Endothelial cell of umbilical vein (primary cell): Measurements from ENCODE around the gene SLC25A34. TPM values are rescaled to one million over a fixed set of nuclear protein-coding genes. Genes with fewer than 3 reads are reported as not detected.

ENCODE experiments used
- BruUV-seq: library from RNA; stranded (reverse); fragments of 400-500 nt; replicated peaks from 2 replicates; lab custom pipeline; 2021; lab: Mats Ljungman, UMichigan
- CTCF ChIA-PET: fragments of 300-600, 350-600 bp; sonication (Branson Sonifier 250); formaldehyde crosslinking; loops from one replicate; lab custom pipeline; 2021; ENCODE audit warnings: antibody characterized with exemption, inconsistent platforms; lab: Charles Lee
- POLR2A ChIA-PET: fragments of 300-600, 350-600 bp; sonication (Branson Sonifier 250); formaldehyde crosslinking; loops from one replicate; lab custom pipeline; 2021; ENCODE audit warnings: antibody characterized with exemption, inconsistent platforms; lab: Charles Lee
- DNase-seq: peaks from one replicate; pipeline ENCODE4 v3.0.0-alpha.2; 2011; ENCODE audit warnings: low read depth, low spot score
- FAIRE-seq: peaks from 2 replicates; lab custom pipeline; 2011; peaks lifted over from hg19 to GRCh38; lab: Jason Lieb, UNC
- H2AFZ ChIP-seq: 2 replicates; pipeline ENCODE4 v1.6.0; 2012; ENCODE audit warnings: low read depth, low read length, control low read depth, inconsistent platforms
- H3K27ac ChIP-seq: 2 replicates; pipeline ENCODE4 v1.5.1; 2011; ENCODE audit warnings: low read depth, mild to moderate bottlenecking, control low read depth, low read length, moderate library complexity; ENCODE audit not compliant: insufficient read depth
- H3K27me3 ChIP-seq, 2 experiments: 2 replicates each; pipeline versions ENCODE4 v1.6.0 to v1.6.1; 2011; ENCODE audit warnings: low read length in 2 of 2, mixed read lengths in 1 of 2; ENCODE audit not compliant: control insufficient read depth in 2 of 2, insufficient read depth in 2 of 2
- H3K36me3 ChIP-seq, 2 experiments: 2 replicates in 1 of 2; 3 replicates in 1 of 2; pipeline ENCODE4 v1.5.1; 2011; ENCODE audit warnings: low read length in 2 of 2, mild to moderate bottlenecking in 1 of 2, moderate library complexity in 1 of 2; ENCODE audit not compliant: control insufficient read depth in 2 of 2, insufficient read depth in 2 of 2; ENCODE audit errors: extremely low read depth in 1 of 2
- H3K4me1 ChIP-seq: 3 replicates; pipeline ENCODE4 v1.5.1; 2011; ENCODE audit warnings: mild to moderate bottlenecking, low read length; ENCODE audit not compliant: control insufficient read depth, insufficient read depth; ENCODE audit errors: extremely low read depth
- H3K4me2 ChIP-seq: 2 replicates; pipeline ENCODE4 v1.6.1; 2011; ENCODE audit warnings: low read length, control low read depth, mixed read lengths; ENCODE audit not compliant: insufficient read depth
- H3K4me3 ChIP-seq, 3 experiments: fragments of 200-600 bp in 1 of 3; sonication (generic), shearing (Covaris generic) in 1 of 3; replicated peaks in 1 of 3; 2 replicates each; pipeline ENCODE4 v1.5.1; 2011 to 2016; ENCODE audit warnings: control low read depth in 3 of 3, low read length in 3 of 3, mild to moderate bottlenecking in 2 of 3, inconsistent platforms in 1 of 3, low read depth in 1 of 3, moderate library complexity in 1 of 3; ENCODE audit not compliant: insufficient read depth in 1 of 3
- H3K79me2 ChIP-seq: 2 replicates; pipeline ENCODE4 v1.6.0; 2012; ENCODE audit warnings: low read length, inconsistent platforms; ENCODE audit not compliant: control insufficient read depth, insufficient read depth
- H3K9ac ChIP-seq: replicated peaks from 2 replicates; pipeline ENCODE3; 2011; ENCODE audit warnings: low read length, control low read depth; ENCODE audit not compliant: insufficient read depth; ENCODE audit errors: extremely low read depth
- H3K9me1 ChIP-seq: replicated peaks from 3 replicates; pipeline ENCODE4 v1.6.0; 2011; ENCODE audit warnings: mild to moderate bottlenecking, low read length; ENCODE audit not compliant: control insufficient read depth, insufficient read depth; ENCODE audit errors: extremely low read depth
- H3K9me3 ChIP-seq: replicated peaks from 2 replicates; pipeline ENCODE4 v1.5.1; 2012; ENCODE audit warnings: low read length, inconsistent platforms; ENCODE audit not compliant: control insufficient read depth, insufficient read depth
- H4K20me1 ChIP-seq: replicated peaks from 2 replicates; pipeline ENCODE3; 2011; ENCODE audit warnings: mild to moderate bottlenecking, low read length; ENCODE audit not compliant: control insufficient read depth, insufficient read depth; ENCODE audit errors: extremely low read depth
- EZH2 ChIP-seq: IDR thresholded peaks from 2 replicates; pipeline ENCODE4 v1.6.1; 2012; ENCODE audit warnings: borderline replicate concordance, low read depth, mild to moderate bottlenecking, moderate library complexity, low read length, inconsistent platforms; ENCODE audit not compliant: severe bottlenecking
- FOS ChIP-seq: IDR thresholded peaks from 2 replicates; pipeline ENCODE4 v1.6.1; 2011; ENCODE audit warnings: mild to moderate bottlenecking, low read length, moderate library complexity, borderline replicate concordance; ENCODE audit not compliant: insufficient read depth
- GATA2 ChIP-seq: IDR thresholded peaks from 2 replicates; pipeline ENCODE4 v1.7.0; 2011; ENCODE audit warnings: low read depth, mild to moderate bottlenecking, moderate library complexity, mixed read lengths, low read length; ENCODE audit not compliant: insufficient read length, insufficient read depth
- MYC ChIP-seq: IDR thresholded peaks from one replicate; pipeline ENCODE4 v1.6.1; 2011; ENCODE audit warnings: mild to moderate bottlenecking, low read depth, low read length
- POLR2AphosphoS5 ChIP-seq: IDR thresholded peaks from 2 replicates; pipeline ENCODE4 v1.6.1; 2012; ENCODE audit warnings: low read depth, mild to moderate bottlenecking, control low read depth, low read length, moderate library complexity; ENCODE audit not compliant: insufficient read depth
- dilution Hi-C: fragments of 300-500 bp; cut with MboI; formaldehyde crosslinking; loops from one replicate; pipeline ENCODE4 v1.15.0; 2019; ENCODE audit warnings: low sequenced_read_pairs; ENCODE audit not compliant: extremely low pct_ligation_motif_present
- intact Hi-C: fragments of 100-400 bp; cut with micrococcal nuclease; formaldehyde crosslinking; loops from one replicate; pipeline ENCODE4 v1.10.0; 2022
- polyA plus RNA-seq, 4 experiments: library from polyadenylated mRNA; depleted of rRNA in 3 of 4; stranded (reverse) in 3 of 4; unstranded in 1 of 4; fragments of >200 nt; gene quantifications; 2 replicates each; pipeline versions ENCODE4 v1.2.1 to v1.2.3, GENCODE V29; 2011 to 2012; ENCODE audit warnings: missing spikeins in 1 of 4
- total RNA-seq: library from RNA; stranded (reverse); gene quantifications from 2 replicates; pipeline ENCODE4 v1.2.3, GENCODE V29; 2021
- TF ChIP-seq, protein P1 (sequence below): IDR thresholded peaks from 2 replicates; pipeline ENCODE4 v1.6.1; 2011; ENCODE audit not compliant: insufficient read depth, insufficient read length

Gene SLC25A34
- total and polyA plus RNA-seq, 2 donors (not counting 3 experiments of a cell fraction or from before 2014, with no cell fraction given) = 0.90 to 1.1 TPM

DNA sequence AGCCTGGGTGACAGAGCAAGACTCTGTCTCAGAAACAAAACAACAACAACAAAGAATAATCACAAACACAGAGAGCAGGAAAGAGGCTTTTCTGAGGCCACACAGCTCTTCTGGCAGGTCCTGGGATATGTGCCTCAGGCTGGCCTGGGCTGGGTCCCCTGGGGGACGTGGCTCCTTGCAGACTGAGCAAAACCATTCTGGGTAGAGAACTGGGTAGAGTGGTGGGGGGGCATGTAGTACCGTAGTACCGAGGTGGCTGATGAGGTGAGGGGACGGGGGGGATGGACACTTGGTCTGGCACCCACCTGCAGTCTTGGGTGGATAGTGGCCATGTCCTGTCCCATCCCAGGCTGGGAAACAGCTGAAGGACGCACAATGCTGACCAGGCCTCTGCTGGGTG, 12.2 kb downstream of the SLC25A34 start:
- H3K36me3 ChIP-seq = no peaks in the 10 kb centered on the region
- H4K20me1 ChIP-seq = no peaks in the 10 kb centered on the region
- DNase-seq (no peak), FAIRE-seq (no peak)
- peak overlapping the region in 1 of 3 experiments; percentile 74 for H3K4me3 ChIP-seq
- BruUV-seq = no TSS peak
- H2AFZ ChIP-seq = no peak overlapping the region
- H3K27ac ChIP-seq = peak overlapping the region; percentile 97
- no peaks in the 10 kb centered on the region for H3K27me3 ChIP-seq
- no peaks in the 10 kb centered on the region for H3K9me1 ChIP-seq
- H3K9ac ChIP-seq = peak overlapping the region; percentile 88
- dilution Hi-C loops (no loop called here), intact Hi-C loops (loop anchor here (2.0 to 10.0 kb wide), 2 partner anchors 223 to 423 kb away; partner anchors contain the start of gene CASP9)
- H3K4me2 ChIP-seq = peak overlapping the region; percentile 78
- ChIA-PET CTCF (interaction anchor here (1.0 to 3.5 kb wide), 5 partner anchors 9 to 37 kb away, joined by 3 to 17 read pairs (median 3); partner anchors contain the start of genes FBLIM1 and SLC25A34), POLR2A (interaction anchor here (1.0 to 2.6 kb wide), 3 partner anchors 11 to 130 kb away, joined by 3 to 26 read pairs (median 6); no protein-coding TSS in a partner anchor)
- TF ChIP-seq, protein P1, sequence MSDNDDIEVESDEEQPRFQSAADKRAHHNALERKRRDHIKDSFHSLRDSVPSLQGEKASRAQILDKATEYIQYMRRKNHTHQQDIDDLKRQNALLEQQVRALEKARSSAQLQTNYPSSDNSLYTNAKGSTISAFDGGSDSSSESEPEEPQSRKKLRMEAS = no peak
- no peak for TF ChIP-seq MYC
- TF ChIP-seq FOS = no peak
- TF ChIP-seq GATA2 = no peak
- no peak for TF ChIP-seq POLR2AphosphoS5
- no peak for TF ChIP-seq EZH2
- H3K9me3 ChIP-seq = no peaks in the 10 kb centered on the region
- peaks cover 35% of the 10 kb centered on the region for H3K4me1 ChIP-seq
- peaks cover 23% of the 10 kb centered on the region for H3K79me2 ChIP-seq
